Measurements from ENCODE around the gene MRPL2.

MRPL2 gene

DNA sequence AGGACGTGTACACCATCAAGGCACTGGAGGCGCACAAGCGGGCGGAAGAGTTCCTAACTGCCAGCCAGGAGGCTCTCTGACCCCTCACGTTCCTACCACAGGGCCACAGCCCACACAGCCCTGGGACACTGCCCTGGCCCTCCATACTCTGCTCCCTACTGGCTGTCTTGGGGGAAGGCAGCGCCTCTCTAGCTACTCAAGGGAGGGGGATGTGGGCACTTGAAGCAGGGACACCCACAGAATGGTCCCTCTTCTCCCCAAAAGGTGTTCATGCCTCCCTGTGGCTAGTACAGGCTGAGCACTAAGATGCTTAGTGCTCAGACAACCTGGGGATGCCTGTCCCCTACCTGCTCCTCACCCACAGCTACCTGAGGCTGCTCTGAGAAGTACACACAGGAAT, 48.0 kb downstream of the MRPL2 start:
- H3K4me3 ChIP-seq (ENCODE audit: insufficient read depth, low read depth, low read length, poor library complexity, severe bottlenecking), result no peak overlapping the region
- H3K36me3 ChIP-seq (ENCODE audit: control insufficient read depth, insufficient read depth, low read length), result peaks cover 58% of the 10 kb centered on the region
- H3K27ac ChIP-seq (ENCODE audit: insufficient read depth, low read length, poor library complexity, severe bottlenecking), result no peak overlapping the region
- H3K27me3 ChIP-seq (replicated peaks; ENCODE audit: control insufficient read depth, insufficient read depth, low read length, poor library complexity, severe bottlenecking), result no peaks in the 10 kb centered on the region
- no peaks in the 10 kb centered on the region for H3K9me3 ChIP-seq (ENCODE audit: control insufficient read depth, low read length)
- no peak for DNase-seq
- H3K4me1 ChIP-seq (ENCODE audit: control insufficient read depth, insufficient read depth, low read length, poor library complexity, severe bottlenecking), result peaks cover 19% of the 10 kb centered on the region

DNA sequence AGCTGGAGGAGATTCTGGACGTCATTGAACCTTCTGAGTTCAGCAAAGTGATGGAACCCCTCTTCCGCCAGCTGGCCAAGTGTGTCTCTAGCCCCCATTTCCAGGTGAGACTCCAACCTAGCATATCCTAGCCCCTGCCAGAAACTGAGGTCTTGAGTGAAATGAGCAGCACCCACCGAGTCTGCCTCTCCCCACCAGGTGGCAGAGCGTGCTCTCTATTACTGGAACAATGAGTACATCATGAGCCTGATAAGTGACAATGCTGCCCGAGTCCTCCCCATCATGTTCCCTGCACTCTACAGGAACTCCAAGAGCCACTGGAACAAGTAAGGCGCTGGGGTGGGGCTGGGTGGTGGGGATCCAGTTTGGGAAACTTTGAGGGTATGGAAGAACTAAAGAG, 50.1 kb downstream of the MRPL2 start:
- no peaks in the 10 kb centered on the region for H3K9me3 ChIP-seq (ENCODE audit: control insufficient read depth, low read length)
- H3K27me3 ChIP-seq (replicated peaks; ENCODE audit: control insufficient read depth, insufficient read depth, low read length, poor library complexity, severe bottlenecking), result no peaks in the 10 kb centered on the region
- no peak overlapping the region for H3K27ac ChIP-seq (ENCODE audit: insufficient read depth, low read length, poor library complexity, severe bottlenecking)
- no peak overlapping the region for H3K4me3 ChIP-seq (ENCODE audit: insufficient read depth, low read depth, low read length, poor library complexity, severe bottlenecking)
- peaks cover 10% of the 10 kb centered on the region for H3K4me1 ChIP-seq (ENCODE audit: control insufficient read depth, insufficient read depth, low read length, poor library complexity, severe bottlenecking)
- no peak for DNase-seq
- peaks cover 62% of the 10 kb centered on the region for H3K36me3 ChIP-seq (ENCODE audit: control insufficient read depth, insufficient read depth, low read length)

DNA sequence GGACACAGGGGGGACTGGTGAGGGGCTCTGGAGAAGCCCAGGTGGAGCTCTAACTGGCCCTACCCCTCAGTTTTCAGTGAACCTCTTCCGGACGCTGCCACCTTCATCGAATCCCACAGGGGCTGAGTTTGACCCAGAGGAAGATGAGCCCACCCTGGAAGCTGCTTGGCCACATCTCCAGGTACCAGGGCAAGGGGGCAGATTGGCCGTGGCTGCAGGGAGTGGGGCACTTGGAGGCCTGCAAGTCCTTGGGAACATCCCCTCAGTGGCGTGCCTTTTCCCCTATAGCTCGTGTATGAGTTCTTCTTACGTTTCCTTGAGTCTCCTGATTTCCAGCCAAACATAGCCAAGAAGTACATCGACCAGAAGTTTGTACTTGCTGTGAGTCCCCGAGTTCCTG, 52.1 kb downstream of the MRPL2 start:
- H3K36me3 ChIP-seq (ENCODE audit: control insufficient read depth, insufficient read depth, low read length), result peaks cover 60% of the 10 kb centered on the region
- H3K4me3 ChIP-seq (ENCODE audit: insufficient read depth, low read depth, low read length, poor library complexity, severe bottlenecking), result no peak overlapping the region
- peaks cover 2% of the 10 kb centered on the region for H3K4me1 ChIP-seq (ENCODE audit: control insufficient read depth, insufficient read depth, low read length, poor library complexity, severe bottlenecking)
- no peak for DNase-seq
- no peaks in the 10 kb centered on the region for H3K9me3 ChIP-seq (ENCODE audit: control insufficient read depth, low read length)
- H3K27ac ChIP-seq (ENCODE audit: insufficient read depth, low read length, poor library complexity, severe bottlenecking), result no peak overlapping the region
- no peaks in the 10 kb centered on the region for H3K27me3 ChIP-seq (replicated peaks; ENCODE audit: control insufficient read depth, insufficient read depth, low read length, poor library complexity, severe bottlenecking)

DNA sequence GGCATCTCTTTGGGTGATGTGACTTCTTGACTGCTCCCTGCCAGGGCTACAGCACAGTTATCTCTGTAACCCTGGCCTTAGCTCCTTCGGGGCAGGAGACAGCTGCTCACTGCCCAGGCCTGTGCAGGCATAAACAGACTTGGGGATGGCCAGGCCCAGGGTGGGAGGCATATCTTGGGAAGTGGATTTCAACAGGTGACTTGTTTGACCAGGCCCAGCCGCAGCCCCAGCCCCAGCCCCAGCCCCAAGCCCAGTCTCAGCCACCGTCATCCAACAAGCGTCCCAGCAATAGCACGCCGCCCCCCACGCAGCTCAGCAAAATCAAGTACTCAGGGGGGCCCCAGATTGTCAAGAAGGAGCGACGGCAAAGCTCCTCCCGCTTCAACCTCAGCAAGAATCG, 53.0 kb downstream of the MRPL2 start:
- H3K36me3 ChIP-seq (ENCODE audit: control insufficient read depth, insufficient read depth, low read length), result peaks cover 52% of the 10 kb centered on the region
- H3K9me3 ChIP-seq (ENCODE audit: control insufficient read depth, low read length), result no peaks in the 10 kb centered on the region
- H3K27ac ChIP-seq (ENCODE audit: insufficient read depth, low read length, poor library complexity, severe bottlenecking), result no peak overlapping the region
- no peaks in the 10 kb centered on the region for H3K27me3 ChIP-seq (replicated peaks; ENCODE audit: control insufficient read depth, insufficient read depth, low read length, poor library complexity, severe bottlenecking)
- no peak overlapping the region for H3K4me3 ChIP-seq (ENCODE audit: insufficient read depth, low read depth, low read length, poor library complexity, severe bottlenecking)
- H3K4me1 ChIP-seq (ENCODE audit: control insufficient read depth, insufficient read depth, low read length, poor library complexity, severe bottlenecking), result peaks cover 2% of the 10 kb centered on the region
- no peak for DNase-seq

DNA sequence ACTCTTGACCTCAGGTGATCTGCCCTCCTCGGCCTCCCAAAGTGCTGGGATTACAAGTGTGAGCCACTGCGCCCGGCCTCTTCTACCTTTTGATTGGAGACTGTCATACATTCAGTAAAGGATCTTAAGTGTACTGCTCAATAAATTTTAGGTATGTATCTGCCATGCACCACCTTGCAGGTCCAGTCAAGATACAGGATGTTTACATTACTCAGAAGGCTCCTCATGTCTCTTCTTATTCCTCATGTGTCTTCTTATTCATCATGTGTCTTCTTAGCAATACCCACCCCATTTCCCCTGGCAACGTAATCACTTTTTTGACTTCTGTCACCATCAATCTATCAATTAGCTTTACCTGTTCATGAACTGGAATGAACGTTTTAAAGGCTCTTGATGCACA, 53.4 kb downstream of the MRPL2 start:
- no peak overlapping the region for H3K27ac ChIP-seq (ENCODE audit: insufficient read depth, low read length, poor library complexity, severe bottlenecking)
- no peak overlapping the region for H3K4me3 ChIP-seq (ENCODE audit: insufficient read depth, low read depth, low read length, poor library complexity, severe bottlenecking)
- no peaks in the 10 kb centered on the region for H3K27me3 ChIP-seq (replicated peaks; ENCODE audit: control insufficient read depth, insufficient read depth, low read length, poor library complexity, severe bottlenecking)
- H3K4me1 ChIP-seq (ENCODE audit: control insufficient read depth, insufficient read depth, low read length, poor library complexity, severe bottlenecking), result peaks cover 2% of the 10 kb centered on the region
- DNase-seq, result no peak
- no peaks in the 10 kb centered on the region for H3K9me3 ChIP-seq (ENCODE audit: control insufficient read depth, low read length)
- peaks cover 47% of the 10 kb centered on the region for H3K36me3 ChIP-seq (ENCODE audit: control insufficient read depth, insufficient read depth, low read length)

Measured in effector memory CD4-positive, alpha-beta T cell (primary cell).